Panc1 (cell line): ENCODE data around the gene LRRTM2. TPM values are rescaled to one million over a fixed set of nuclear protein-coding genes. Genes with fewer than 3 reads are reported as not detected.

Source experiments
- ATAC-seq: fragments of 200-7000 bp; cut with Tn5 transposase; 2 replicates; pipeline ENCODE4 v1.9.1; 2020; ENCODE audit warnings: mild to moderate bottlenecking, moderate library complexity
- BruUV-seq: library from RNA; stranded (reverse); fragments of 400-500 nt; replicated peaks from 2 replicates; lab custom pipeline; 2021; lab: Mats Ljungman, UMichigan
- CTCF ChIA-PET: fragments of 300-600 bp; sonication (Branson Sonifier 250); formaldehyde crosslinking; loops from one replicate; lab custom pipeline; 2022; ENCODE audit warnings: antibody characterized with exemption; lab: Charles Lee
- POLR2A ChIA-PET: fragments of 300-600 bp; sonication (Branson Sonifier 250); formaldehyde crosslinking; loops from one replicate; lab custom pipeline; 2022; ENCODE audit warnings: antibody characterized with exemption; lab: Charles Lee
- DNase-seq: peaks from one replicate; pipeline ENCODE4 v3.0.0-alpha.2; 2010; ENCODE audit warnings: low read depth, low spot score
- H3K27ac ChIP-seq: 2 replicates; pipeline ENCODE4 v1.5.1; 2011; ENCODE audit warnings: mild to moderate bottlenecking, low read length, inconsistent platforms
- H3K27me3 ChIP-seq: fragments of 200-500 bp; sonication (Bioruptor generic); 2 replicates; pipeline ENCODE4 v1.6.0; 2014; ENCODE audit warnings: low read length, inconsistent platforms; ENCODE audit not compliant: control insufficient read depth, insufficient read depth
- H3K36me3 ChIP-seq: fragments of 200-500 bp; sonication (Bioruptor generic); 2 replicates; pipeline ENCODE4 v1.5.1; 2014; ENCODE audit warnings: inconsistent platforms, mild to moderate bottlenecking, low read length, moderate library complexity; ENCODE audit not compliant: control insufficient read depth, insufficient read depth
- H3K4me1 ChIP-seq: 2 replicates; pipeline ENCODE4 v1.5.1; 2011; ENCODE audit warnings: inconsistent platforms, mild to moderate bottlenecking, low read length, moderate library complexity; ENCODE audit not compliant: control insufficient read depth, insufficient read depth
- H3K4me3 ChIP-seq, 2 experiments: 2 replicates each; pipeline ENCODE4 v1.5.1; 2011 to 2012; ENCODE audit warnings: low read depth in 2 of 2, low read length in 2 of 2, mild to moderate bottlenecking in 2 of 2, inconsistent platforms in 1 of 2, moderate library complexity in 1 of 2
- H3K9me3 ChIP-seq: fragments of 200-500 bp; sonication (Bioruptor generic); 2 replicates; pipeline ENCODE4 v1.5.1; 2014; ENCODE audit warnings: low read depth, mild to moderate bottlenecking, inconsistent platforms, low read length, moderate library complexity; ENCODE audit not compliant: control insufficient read depth, insufficient read depth
- CTCF ChIP-seq: fragments of 450-650 bp; IDR thresholded peaks from 2 replicates; pipeline ENCODE4 v1.5.1; 2017; ENCODE audit warnings: mild to moderate bottlenecking
- POLR2AphosphoS5 ChIP-seq: IDR thresholded peaks from 2 replicates; pipeline ENCODE4 v1.6.1; 2012; ENCODE audit warnings: mild to moderate bottlenecking, low read depth, low read length, moderate library complexity
- SIN3A ChIP-seq: IDR thresholded peaks from 2 replicates; pipeline ENCODE4 v1.6.1; 2012; ENCODE audit warnings: low read depth, mild to moderate bottlenecking, low read length, moderate library complexity, borderline replicate concordance; ENCODE audit not compliant: insufficient read depth
- TCF7L2 ChIP-seq: IDR thresholded peaks from 2 replicates; pipeline ENCODE4 v1.6.1; 2011; ENCODE audit warnings: mild to moderate bottlenecking, low read depth, low read length, inconsistent platforms
- in situ Hi-C: cut with HindIII; loops from 2 replicates; pipeline ENCODE4 v1.10.0; 2016; ENCODE audit warnings: low sequenced_read_pairs, low pct_unique_long_range_greater_than_20kb
- intact Hi-C: fragments of 100-400 bp; cut with micrococcal nuclease; formaldehyde crosslinking; loops from one replicate; pipeline ENCODE4 v1.10.0; 2022; ENCODE audit not compliant: unreplicated experiment
- total RNA-seq: library from RNA; stranded (reverse); gene quantifications from one replicate; pipeline ENCODE4 v1.2.1, GENCODE V29; 2021; ENCODE audit not compliant: unreplicated experiment
- TF ChIP-seq, protein P1 (sequence below), 2 experiments: IDR thresholded peaks; 2 replicates each; pipeline ENCODE4 v1.6.1; 2011 to 2012; ENCODE audit warnings: low read depth in 2 of 2, control low read depth in 1 of 2, low read length in 1 of 2, mild to moderate bottlenecking in 1 of 2, moderate library complexity in 1 of 2; ENCODE audit not compliant: insufficient read depth in 1 of 2

LRRTM2 gene
- total RNA-seq, 1 experiment from 2014 or later = not detected

DNA sequence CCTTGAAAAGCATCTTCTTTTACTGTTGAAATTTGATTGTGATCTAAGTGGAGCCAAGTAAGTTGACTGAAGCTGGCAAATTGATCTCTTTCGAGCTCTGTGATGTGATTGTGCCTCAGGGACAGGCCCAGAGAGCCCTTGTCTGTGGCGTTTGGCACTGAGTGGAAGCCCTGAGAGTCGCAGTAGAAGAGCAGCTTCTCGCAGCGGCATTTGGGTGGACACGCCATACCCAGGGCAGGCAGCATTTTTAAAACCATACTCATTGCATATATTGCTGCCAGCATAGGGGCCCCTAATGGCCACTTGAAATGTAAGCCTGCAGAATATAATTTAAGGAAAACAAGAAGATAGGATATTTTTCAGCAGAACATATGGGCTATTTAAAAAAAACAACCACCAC lies 894 bp downstream of the LRRTM2 start:
- H3K4me1 ChIP-seq = peaks cover 30% of the 10 kb centered on the region
- H3K36me3 ChIP-seq = no peaks in the 10 kb centered on the region
- TF ChIP-seq SIN3A (no peak), CTCF (no peak), POLR2AphosphoS5 (no peak), TCF7L2 (no peak)
- TF ChIP-seq, protein P1, sequence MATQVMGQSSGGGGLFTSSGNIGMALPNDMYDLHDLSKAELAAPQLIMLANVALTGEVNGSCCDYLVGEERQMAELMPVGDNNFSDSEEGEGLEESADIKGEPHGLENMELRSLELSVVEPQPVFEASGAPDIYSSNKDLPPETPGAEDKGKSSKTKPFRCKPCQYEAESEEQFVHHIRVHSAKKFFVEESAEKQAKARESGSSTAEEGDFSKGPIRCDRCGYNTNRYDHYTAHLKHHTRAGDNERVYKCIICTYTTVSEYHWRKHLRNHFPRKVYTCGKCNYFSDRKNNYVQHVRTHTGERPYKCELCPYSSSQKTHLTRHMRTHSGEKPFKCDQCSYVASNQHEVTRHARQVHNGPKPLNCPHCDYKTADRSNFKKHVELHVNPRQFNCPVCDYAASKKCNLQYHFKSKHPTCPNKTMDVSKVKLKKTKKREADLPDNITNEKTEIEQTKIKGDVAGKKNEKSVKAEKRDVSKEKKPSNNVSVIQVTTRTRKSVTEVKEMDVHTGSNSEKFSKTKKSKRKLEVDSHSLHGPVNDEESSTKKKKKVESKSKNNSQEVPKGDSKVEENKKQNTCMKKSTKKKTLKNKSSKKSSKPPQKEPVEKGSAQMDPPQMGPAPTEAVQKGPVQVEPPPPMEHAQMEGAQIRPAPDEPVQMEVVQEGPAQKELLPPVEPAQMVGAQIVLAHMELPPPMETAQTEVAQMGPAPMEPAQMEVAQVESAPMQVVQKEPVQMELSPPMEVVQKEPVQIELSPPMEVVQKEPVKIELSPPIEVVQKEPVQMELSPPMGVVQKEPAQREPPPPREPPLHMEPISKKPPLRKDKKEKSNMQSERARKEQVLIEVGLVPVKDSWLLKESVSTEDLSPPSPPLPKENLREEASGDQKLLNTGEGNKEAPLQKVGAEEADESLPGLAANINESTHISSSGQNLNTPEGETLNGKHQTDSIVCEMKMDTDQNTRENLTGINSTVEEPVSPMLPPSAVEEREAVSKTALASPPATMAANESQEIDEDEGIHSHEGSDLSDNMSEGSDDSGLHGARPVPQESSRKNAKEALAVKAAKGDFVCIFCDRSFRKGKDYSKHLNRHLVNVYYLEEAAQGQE (IDR thresholded peaks at IDR 0.05; ENCODE audit: insufficient read depth in 1 of 2, low read depth in 2 of 2, low read length in 1 of 2) = no peak
- in situ Hi-C loops (no loop called here), intact Hi-C loops (no loop called here)
- H3K27me3 ChIP-seq = no peaks in the 10 kb centered on the region
- no peak for DNase-seq
- no peaks in the 10 kb centered on the region for H3K9me3 ChIP-seq
- ATAC-seq = no peak
- BruUV-seq = no TSS peak
- POLR2A ChIA-PET = interaction anchor here (0.6 kb wide), 2 partner anchors 83 to 317 kb away, joined by 4 to 6 read pairs; no protein-coding TSS in a partner anchor
- CTCF ChIA-PET = no interaction called here
- H3K27ac ChIP-seq = no peak overlapping the region
- no peak overlapping the region; a peak in 1 of 4 replicates for H3K4me3 ChIP-seq

- ChIA-PET CTCF (no interaction called here), POLR2A (interaction anchor here (0.6 to 0.7 kb wide), 3 partner anchors 83 to 318 kb away, joined by 4 to 6 read pairs (median 5); no protein-coding TSS in a partner anchor)
- ATAC-seq (no peak), DNase-seq (no peak)
- intact Hi-C loops (no loop called here), in situ Hi-C loops (no loop called here)
- H3K4me3 ChIP-seq = no peak overlapping the region
- H3K27me3 ChIP-seq = no peaks in the 10 kb centered on the region
- peaks cover 30% of the 10 kb centered on the region for H3K4me1 ChIP-seq
- no peak overlapping the region for H3K27ac ChIP-seq
- H3K36me3 ChIP-seq = no peaks in the 10 kb centered on the region
- no peaks in the 10 kb centered on the region for H3K9me3 ChIP-seq
- BruUV-seq = no TSS peak
- TF ChIP-seq POLR2AphosphoS5 (no peak), CTCF (no peak), SIN3A (no peak), TCF7L2 (no peak)
- TF ChIP-seq, protein P1 (IDR thresholded peaks at IDR 0.05; ENCODE audit: insufficient read depth in 1 of 2, low read depth in 2 of 2, low read length in 1 of 2) = no peak
These were observed 1.5 kb downstream of the LRRTM2 start for GRCh38 chr5:138873466-138874221.
